Activated naive CD4-positive, alpha-beta T cell treated with anti-CD3 and anti-CD28 coated beads, Interleukin-2, amount 10 ng/mL, durations not matched to agents 7 days and 5 days (primary cell): ENCODE results near the gene ADNP2.

Experiments used
- CTCF ChIA-PET: fragments of 350-600 bp; sonication (Branson Sonifier 250); formaldehyde crosslinking; loops from one replicate; lab custom pipeline; 2021; ENCODE audit warnings: antibody characterized with exemption; lab: Charles Lee
- DNase-seq: peaks from one replicate; pipeline ENCODE4 v3.0.0-alpha.2; 2020
- H3K27ac Mint-ChIP-seq: one replicate; pipeline ENCODE4 v1.8.0; 2021; ENCODE audit warnings: mild to moderate bottlenecking, moderate library complexity, mixed read lengths
- H3K27me3 Mint-ChIP-seq: one replicate; pipeline ENCODE4 v1.8.0; 2021; ENCODE audit warnings: mild to moderate bottlenecking, mixed read lengths
- H3K36me3 Mint-ChIP-seq: one replicate; pipeline ENCODE4 v1.8.0; 2021; ENCODE audit warnings: mixed read lengths
- H3K4me1 Mint-ChIP-seq: one replicate; pipeline ENCODE4 v1.8.0; 2021; ENCODE audit warnings: mixed read lengths
- H3K4me3 Mint-ChIP-seq: one replicate; pipeline ENCODE4 v1.8.0; 2021; ENCODE audit warnings: mild to moderate bottlenecking, moderate library complexity, mixed read lengths
- H3K9me3 Mint-ChIP-seq: one replicate; pipeline ENCODE4 v1.8.0; 2021; ENCODE audit warnings: mixed read lengths

The ADNP2 gene

GRCh38 chr18:80176334-80177073, 67.4 kb downstream of the ADNP2 start:
- Mint-ChIP-seq H3K4me3 (no peak overlapping the region), H3K4me1 (peaks cover 12% of the 10 kb centered on the region), H3K36me3 (no peaks in the 10 kb centered on the region), H3K27ac (no peak overlapping the region), H3K27me3 (peaks cover 42% of the 10 kb centered on the region), H3K9me3 (no peaks in the 10 kb centered on the region)
- DNase-seq: no peak
- CTCF ChIA-PET: interaction anchor here (0.8 to 1.7 kb wide), 2 partner anchors 17 to 84 kb away, joined by 3 to 5 read pairs; no protein-coding TSS in a partner anchor

- CTCF ChIA-PET: no interaction called here
- no peaks in the 10 kb centered on the region for H3K36me3 Mint-ChIP-seq
- peaks cover 39% of the 10 kb centered on the region for H3K27me3 Mint-ChIP-seq
- no peak for DNase-seq
- H3K4me1 Mint-ChIP-seq: peaks cover 11% of the 10 kb centered on the region
- H3K9me3 Mint-ChIP-seq: no peaks in the 10 kb centered on the region
- H3K27ac Mint-ChIP-seq: no peak overlapping the region
- no peak overlapping the region for H3K4me3 Mint-ChIP-seq
Observed at GRCh38 chr18:80177128-80177527, 68.1 kb downstream of the ADNP2 start.

DNA sequence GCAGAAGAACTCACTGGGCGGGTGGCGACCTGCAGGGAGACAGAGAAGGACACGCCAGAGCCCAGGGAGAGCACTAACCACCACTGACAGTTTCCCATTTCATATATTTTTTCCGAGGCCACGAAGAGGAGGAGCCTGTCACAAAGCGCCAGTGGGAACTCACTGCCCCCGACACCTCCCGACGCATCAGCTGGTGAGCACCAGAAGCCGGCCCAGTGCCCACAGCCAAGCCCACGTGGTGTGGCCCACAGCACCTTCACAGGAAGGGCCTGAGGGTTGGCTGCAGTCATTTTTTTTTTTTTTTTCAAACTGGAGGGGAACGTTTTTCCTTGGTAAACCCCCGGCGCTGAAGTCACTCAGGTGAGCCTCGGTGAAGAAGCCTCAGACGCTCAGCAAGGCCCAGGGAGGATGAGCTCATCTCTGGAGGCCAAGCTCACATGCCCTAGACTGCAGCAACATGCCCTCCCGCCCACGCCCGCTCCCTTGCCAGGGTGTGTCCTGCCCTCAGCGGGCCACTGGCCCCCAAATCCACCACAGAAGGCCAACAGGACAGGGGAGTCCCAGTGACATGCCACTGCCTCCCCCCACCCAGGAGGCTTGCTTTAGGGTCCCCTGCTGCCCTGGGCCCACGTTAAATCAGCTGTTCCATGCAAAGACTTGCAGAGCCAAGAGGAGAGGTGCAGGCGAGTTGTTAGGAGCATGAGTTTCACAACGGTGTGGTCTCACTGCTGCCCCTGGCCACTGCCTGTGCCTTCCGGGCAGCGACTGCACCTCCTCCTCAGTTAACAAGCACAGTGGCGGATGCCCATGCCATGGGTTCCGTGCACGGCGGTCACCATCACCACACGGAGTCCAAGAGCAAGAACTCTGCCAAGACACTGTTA, 70.1 kb downstream of the ADNP2 start:
- Mint-ChIP-seq H3K4me1 (peaks cover 11% of the 10 kb centered on the region), H3K27me3 (peaks cover 26% of the 10 kb centered on the region), H3K4me3 (no peak overlapping the region), H3K27ac (no peak overlapping the region), H3K36me3 (no peaks in the 10 kb centered on the region), H3K9me3 (no peaks in the 10 kb centered on the region)
- CTCF ChIA-PET: no interaction called here
- no peak for DNase-seq

DNA sequence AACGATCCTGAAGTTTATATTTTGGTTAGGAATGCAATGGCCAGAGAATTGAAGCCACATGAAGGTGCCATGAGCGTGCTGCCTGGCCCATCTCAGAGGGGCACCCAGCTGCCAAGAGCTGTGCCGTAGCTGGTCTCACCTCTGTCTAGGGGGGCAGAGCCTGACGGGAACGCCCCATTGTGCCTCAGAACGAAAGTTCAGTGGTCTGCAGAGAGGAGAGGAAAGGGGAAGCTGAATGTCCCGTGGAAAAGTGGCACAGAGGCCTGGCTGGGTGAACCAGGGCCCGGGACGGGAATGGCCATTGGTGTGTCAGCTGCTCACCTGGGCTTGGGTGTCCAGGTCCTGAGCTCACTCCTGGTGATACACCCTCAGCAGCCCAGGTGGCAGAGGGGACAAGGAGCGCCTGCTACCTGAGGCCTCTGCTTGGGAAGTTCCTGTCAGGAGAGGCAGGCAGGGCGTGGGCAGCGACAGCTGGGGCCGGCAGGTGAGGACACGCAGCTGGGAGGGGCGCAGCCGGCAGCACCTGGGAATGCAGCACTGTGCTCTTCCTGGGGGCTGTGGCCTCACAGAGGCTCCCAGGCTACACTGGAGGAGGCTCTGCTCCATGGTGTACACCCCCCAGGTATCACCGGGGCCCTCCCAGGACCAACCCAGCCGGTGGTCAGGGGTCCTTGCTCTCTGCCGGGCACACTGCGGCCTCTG, 70.9 kb downstream of the ADNP2 start:
- no peak overlapping the region for H3K27ac Mint-ChIP-seq
- no peaks in the 10 kb centered on the region for H3K9me3 Mint-ChIP-seq
- peaks cover 9% of the 10 kb centered on the region for H3K4me1 Mint-ChIP-seq
- H3K36me3 Mint-ChIP-seq: no peaks in the 10 kb centered on the region
- DNase-seq: no peak
- no peak overlapping the region for H3K4me3 Mint-ChIP-seq
- peaks cover 21% of the 10 kb centered on the region for H3K27me3 Mint-ChIP-seq
- CTCF ChIA-PET: interaction anchor here (1.1 kb wide), 1 partner anchor 20 kb away, joined by 3 read pairs; no protein-coding TSS in a partner anchor

- H3K9me3 Mint-ChIP-seq: peaks cover 5% of the 10 kb centered on the region
- no peaks in the 10 kb centered on the region for H3K36me3 Mint-ChIP-seq
- H3K27me3 Mint-ChIP-seq: peaks cover 12% of the 10 kb centered on the region
- CTCF ChIA-PET: interaction anchor here (1.1 kb wide), 1 partner anchor 19 kb away, joined by 3 read pairs; no protein-coding TSS in a partner anchor
- H3K4me1 Mint-ChIP-seq: peaks cover 1% of the 10 kb centered on the region
- no peak overlapping the region for H3K4me3 Mint-ChIP-seq
- no peak for DNase-seq
- no peak overlapping the region for H3K27ac Mint-ChIP-seq
Observed at GRCh38 chr18:80180778-80181564, 71.9 kb downstream of the ADNP2 start.

- CTCF ChIA-PET: no interaction called here
- H3K36me3 Mint-ChIP-seq: no peaks in the 10 kb centered on the region
- peaks cover 10% of the 10 kb centered on the region for H3K9me3 Mint-ChIP-seq
- no peak overlapping the region for H3K4me3 Mint-ChIP-seq
- DNase-seq: no peak
- H3K4me1 Mint-ChIP-seq: no peaks in the 10 kb centered on the region
- H3K27me3 Mint-ChIP-seq: peaks cover 11% of the 10 kb centered on the region
- H3K27ac Mint-ChIP-seq: no peak overlapping the region
Observed at GRCh38 chr18:80181642-80182461, 72.8 kb downstream of the ADNP2 start.

DNA sequence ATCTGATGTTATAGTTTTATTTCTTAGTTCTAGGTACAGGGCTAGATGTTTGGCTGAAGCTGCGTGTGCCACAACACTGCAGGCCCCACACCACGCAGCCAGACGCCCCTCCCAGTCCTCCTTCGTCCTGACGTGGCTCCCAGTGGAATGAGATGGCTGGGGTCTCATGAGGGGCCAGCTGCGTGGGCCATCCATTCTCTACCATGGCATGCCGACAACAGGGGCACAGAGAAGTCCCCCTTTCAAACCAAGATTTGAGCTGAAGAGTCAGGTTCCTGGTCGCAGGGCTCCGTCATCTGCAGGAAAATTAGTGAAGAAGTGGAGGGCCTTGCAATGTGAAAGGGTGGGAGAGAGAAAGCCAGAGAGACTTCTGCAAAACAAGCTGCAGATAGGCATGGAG, 73.8 kb downstream of the ADNP2 start:
- DNase-seq: no peak
- H3K4me1 Mint-ChIP-seq: no peaks in the 10 kb centered on the region
- no peak overlapping the region for H3K4me3 Mint-ChIP-seq
- H3K27ac Mint-ChIP-seq: no peak overlapping the region
- peaks cover 10% of the 10 kb centered on the region for H3K9me3 Mint-ChIP-seq
- CTCF ChIA-PET: no interaction called here
- no peaks in the 10 kb centered on the region for H3K36me3 Mint-ChIP-seq
- H3K27me3 Mint-ChIP-seq: peaks cover 11% of the 10 kb centered on the region

DNA sequence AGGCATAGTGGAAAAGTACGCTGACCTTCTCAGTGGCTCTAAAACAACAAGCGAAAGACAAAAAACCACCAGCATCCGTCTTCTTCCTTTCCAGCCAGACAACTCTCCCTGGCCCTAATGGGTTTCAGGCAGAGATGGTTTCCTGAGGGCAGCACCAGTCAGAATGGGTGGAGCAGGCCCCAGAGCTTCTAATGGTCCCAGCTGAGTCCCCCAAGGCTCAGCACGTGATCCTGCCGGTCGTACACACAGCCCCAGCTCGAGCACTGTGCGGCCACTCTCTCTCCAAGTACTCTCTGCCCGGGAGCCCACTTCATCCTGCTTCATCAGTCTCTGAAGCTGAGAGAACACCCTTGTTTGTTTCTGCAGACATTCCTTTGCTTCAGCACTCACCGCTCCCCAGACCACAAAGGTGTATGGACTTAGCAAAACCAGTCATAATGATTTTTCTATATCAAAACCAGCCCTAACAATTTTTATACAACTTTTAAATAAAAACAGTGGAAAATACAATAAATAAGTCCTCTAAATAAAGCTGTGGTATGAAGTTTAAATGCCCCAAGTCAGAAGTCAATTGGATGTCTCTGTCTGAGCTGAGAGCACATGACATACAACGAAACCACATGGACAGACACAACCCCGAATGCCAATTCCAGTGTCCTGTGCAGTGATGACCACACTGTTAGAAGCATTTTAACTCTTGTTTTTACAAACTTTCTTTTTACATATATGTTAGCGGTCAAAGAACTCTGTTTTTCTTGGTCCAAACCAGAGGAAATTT, 74.4 kb downstream of the ADNP2 start:
- CTCF ChIA-PET: no interaction called here
- H3K27me3 Mint-ChIP-seq: peaks cover 6% of the 10 kb centered on the region
- no peaks in the 10 kb centered on the region for H3K36me3 Mint-ChIP-seq
- no peak overlapping the region for H3K4me3 Mint-ChIP-seq
- no peak for DNase-seq
- H3K4me1 Mint-ChIP-seq: no peaks in the 10 kb centered on the region
- no peak overlapping the region for H3K27ac Mint-ChIP-seq
- H3K9me3 Mint-ChIP-seq: peaks cover 10% of the 10 kb centered on the region

DNA sequence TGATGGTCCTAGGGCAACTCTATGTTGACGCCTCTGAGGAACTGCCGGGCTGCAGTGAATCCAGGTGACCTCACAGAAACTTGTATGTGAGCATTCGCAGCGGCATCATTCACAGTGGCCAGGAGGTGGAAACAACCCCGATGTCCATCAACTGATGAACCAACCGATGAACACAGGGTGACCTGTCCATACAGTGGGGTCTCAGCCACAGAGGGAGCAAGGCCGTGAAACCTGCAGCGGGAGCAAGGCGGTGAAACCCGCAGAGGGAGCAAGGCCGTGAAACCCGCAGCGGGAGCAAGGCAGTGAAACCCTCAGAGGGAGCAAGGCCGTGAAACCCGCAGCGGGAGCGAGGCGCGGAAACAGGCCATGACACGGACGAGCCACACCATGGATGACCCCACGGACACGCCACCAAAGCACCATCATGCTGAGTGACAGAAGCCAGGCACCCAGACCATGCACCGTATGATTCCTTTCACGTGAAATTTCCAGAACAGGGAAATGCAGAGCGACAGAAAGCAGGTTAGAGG, 75.2 kb downstream of the ADNP2 start:
- Mint-ChIP-seq H3K36me3 (no peaks in the 10 kb centered on the region), H3K27ac (no peak overlapping the region), H3K4me1 (no peaks in the 10 kb centered on the region), H3K27me3 (peaks cover 9% of the 10 kb centered on the region), H3K4me3 (no peak overlapping the region), H3K9me3 (peaks cover 10% of the 10 kb centered on the region)
- no peak for DNase-seq
- CTCF ChIA-PET: no interaction called here

GRCh38 chr18:80185545-80185944, 76.5 kb downstream of the ADNP2 start:
- no peaks in the 10 kb centered on the region for H3K4me1 Mint-ChIP-seq
- peaks cover 10% of the 10 kb centered on the region for H3K9me3 Mint-ChIP-seq
- no peak overlapping the region for H3K4me3 Mint-ChIP-seq
- H3K36me3 Mint-ChIP-seq: no peaks in the 10 kb centered on the region
- no peak for DNase-seq
- no peak overlapping the region for H3K27ac Mint-ChIP-seq
- CTCF ChIA-PET: no interaction called here
- peaks cover 12% of the 10 kb centered on the region for H3K27me3 Mint-ChIP-seq

GRCh38 chr18:80187956-80188642, 79.0 kb downstream of the ADNP2 start:
- Mint-ChIP-seq H3K36me3 (no peaks in the 10 kb centered on the region), H3K9me3 (peaks cover 10% of the 10 kb centered on the region), H3K27me3 (peaks cover 18% of the 10 kb centered on the region), H3K27ac (no peak overlapping the region), H3K4me1 (no peaks in the 10 kb centered on the region), H3K4me3 (no peak overlapping the region)
- DNase-seq: no peak
- CTCF ChIA-PET: no interaction called here
